WTC11 (cell line): ENCODE data around the gene RNF128. TPM values are rescaled to one million over a fixed set of nuclear protein-coding genes. Genes with fewer than 3 reads are reported as not detected.

Source experiments
- ATAC-seq: fragments of 200-7000 bp; cut with Tn5 transposase; 2 replicates; pipeline ENCODE4 v1.10.0; 2021; ENCODE audit warnings: mild to moderate bottlenecking, moderate library complexity
- CTCF ChIA-PET: fragments of 300-600 bp; sonication (Branson Sonifier 250); formaldehyde crosslinking; loops from one replicate; lab custom pipeline; 2021; ENCODE audit warnings: antibody characterized with exemption; lab: Charles Lee
- POLR2A ChIA-PET: fragments of 350-600 bp; sonication (Branson Sonifier 250); formaldehyde crosslinking; loops from one replicate; lab custom pipeline; 2021; ENCODE audit warnings: antibody characterized with exemption; lab: Charles Lee
- DNase-seq: peaks from one replicate; pipeline ENCODE4 v3.0.0; 2021; ENCODE audit warnings: low spot score
- H3K27ac Mint-ChIP-seq: 2 replicates; pipeline ENCODE4 v1.8.0; 2021; ENCODE audit warnings: mixed read lengths
- H3K27me3 Mint-ChIP-seq: 2 replicates; pipeline ENCODE4 v1.8.0; 2021; ENCODE audit warnings: low read depth, mild to moderate bottlenecking, moderate library complexity, mixed read lengths
- H3K36me3 Mint-ChIP-seq: 2 replicates; pipeline ENCODE4 v1.8.0; 2021; ENCODE audit warnings: mixed read lengths
- H3K4me1 Mint-ChIP-seq: 2 replicates; pipeline ENCODE4 v1.8.0; 2022; ENCODE audit warnings: mixed read lengths
- H3K4me3 Mint-ChIP-seq: 2 replicates; pipeline ENCODE4 v1.8.0; 2021; ENCODE audit warnings: mild to moderate bottlenecking, moderate library complexity, mixed read lengths
- H3K9me3 Mint-ChIP-seq: 2 replicates; pipeline ENCODE4 v1.8.0; 2021; ENCODE audit warnings: mixed read lengths
- CREB1 ChIP-seq: sonication (generic); formaldehyde crosslinking; IDR thresholded peaks from 2 replicates; pipeline ENCODE4 v1.8.0; 2023; ENCODE audit warnings: mild to moderate bottlenecking, missing genetic modification reagents
- E2F1 ChIP-seq: sonication (generic); formaldehyde crosslinking; IDR thresholded peaks from 2 replicates; pipeline ENCODE4 v1.8.0; 2022; ENCODE audit warnings: mild to moderate bottlenecking, missing genetic modification reagents
- FOXJ3 ChIP-seq: sonication (generic); formaldehyde crosslinking; IDR thresholded peaks from 2 replicates; pipeline ENCODE4 v1.9.0; 2021; ENCODE audit warnings: missing genetic modification reagents, mild to moderate bottlenecking, borderline replicate concordance
- IRF1 ChIP-seq: sonication (generic); formaldehyde crosslinking; IDR thresholded peaks from 2 replicates; pipeline ENCODE4 v1.8.0; 2023; ENCODE audit warnings: missing genetic modification reagents
- MAX ChIP-seq: sonication (generic); formaldehyde crosslinking; IDR thresholded peaks from 2 replicates; pipeline ENCODE4 v1.8.0; 2022; ENCODE audit warnings: mild to moderate bottlenecking, missing genetic modification reagents
- MLX ChIP-seq: sonication (generic); formaldehyde crosslinking; IDR thresholded peaks from 2 replicates; pipeline ENCODE4 v1.8.1; 2023; ENCODE audit warnings: mild to moderate bottlenecking, missing genetic modification reagents, moderate library complexity
- NFYB ChIP-seq: sonication (generic); formaldehyde crosslinking; conservative IDR thresholded peaks from 2 replicates; pipeline ENCODE4 v1.8.0; 2022; ENCODE audit warnings: low read depth, missing genetic modification reagents
- NR1H2 ChIP-seq: sonication (generic); formaldehyde crosslinking; IDR thresholded peaks from 2 replicates; pipeline ENCODE4 v1.9.0; 2021; ENCODE audit warnings: mild to moderate bottlenecking, moderate library complexity, missing genetic modification reagents
- NR2C2 ChIP-seq: sonication (generic); formaldehyde crosslinking; IDR thresholded peaks from 2 replicates; pipeline ENCODE4 v1.8.0; 2022; ENCODE audit warnings: mild to moderate bottlenecking, missing genetic modification reagents
- PRDM15 ChIP-seq: sonication (generic); formaldehyde crosslinking; IDR thresholded peaks from 2 replicates; pipeline ENCODE4 v1.8.0; 2022; ENCODE audit warnings: missing genetic modification reagents
- PREB ChIP-seq: sonication (generic); formaldehyde crosslinking; IDR thresholded peaks from 2 replicates; pipeline ENCODE4 v1.8.1; 2022; ENCODE audit warnings: mild to moderate bottlenecking, missing genetic modification reagents, moderate library complexity, borderline replicate concordance
- PRRX2 ChIP-seq: fragments of 250-450 bp; sonication (Bioruptor Pico); IDR thresholded peaks from 2 replicates; pipeline ENCODE4 v1.8.0; 2021; ENCODE audit warnings: mild to moderate bottlenecking
- SP1 ChIP-seq: sonication (generic); formaldehyde crosslinking; conservative IDR thresholded peaks from 2 replicates; pipeline ENCODE4 v1.8.1; 2022; ENCODE audit warnings: missing genetic modification reagents
- STAT6 ChIP-seq: sonication (generic); formaldehyde crosslinking; conservative IDR thresholded peaks from 2 replicates; pipeline ENCODE4 v1.8.1; 2023; ENCODE audit warnings: mild to moderate bottlenecking, low read depth, missing genetic modification reagents, moderate library complexity
- ZNF121 ChIP-seq: sonication (generic); formaldehyde crosslinking; IDR thresholded peaks from 2 replicates; pipeline ENCODE4 v1.8.0; 2023; ENCODE audit warnings: missing genetic modification reagents
- ZNF219 ChIP-seq: sonication (generic); formaldehyde crosslinking; IDR thresholded peaks from 2 replicates; pipeline ENCODE4 v1.8.0; 2023; ENCODE audit warnings: missing genetic modification reagents, mild to moderate bottlenecking, borderline replicate concordance
- ZNF281 ChIP-seq: sonication (generic); formaldehyde crosslinking; IDR thresholded peaks from 2 replicates; pipeline ENCODE4 v1.8.0; 2023; ENCODE audit warnings: mild to moderate bottlenecking, missing genetic modification reagents
- ZNF423 ChIP-seq: fragments of 250-450 bp; sonication (Bioruptor Pico); IDR thresholded peaks from 2 replicates; pipeline ENCODE4 v2.1.2; 2022; ENCODE audit warnings: mild to moderate bottlenecking, moderate library complexity
- ZNF425 ChIP-seq: fragments of 250-450 bp; sonication (Bioruptor Pico); conservative IDR thresholded peaks from 2 replicates; pipeline ENCODE4 v1.9.0; 2021; ENCODE audit warnings: mild to moderate bottlenecking
- ZSCAN18 ChIP-seq: fragments of 250-450 bp; sonication (Bioruptor Pico); IDR thresholded peaks from 2 replicates; pipeline ENCODE4 v2.1.2; 2022; ENCODE audit warnings: mild to moderate bottlenecking, moderate library complexity
- total RNA-seq: library from RNA; stranded (reverse); gene quantifications from 3 replicates; pipeline ENCODE4 v1.2.3, GENCODE V29; 2021

Gene RNF128
- total RNA-seq, 1 experiment from 2014 or later: 1.0 TPM

GRCh38 chrX:106680716-106681115 is 45.8 kb upstream of the RNF128 start (continued):
- TF ChIP-seq STAT6 (CRISPR knock-in tag): no peak
- no peak for TF ChIP-seq E2F1 (CRISPR knock-in tag)
- TF ChIP-seq ZSCAN18: no peak
- no peak for TF ChIP-seq CREB1 (CRISPR knock-in tag)
- no peak for TF ChIP-seq NR2C2
- no peak for TF ChIP-seq ZNF121
- TF ChIP-seq NFYB (CRISPR knock-in tag): no peak
- TF ChIP-seq IRF1 (CRISPR knock-in tag): no peak
- no peak for TF ChIP-seq ZNF219 (CRISPR knock-in tag)
- TF ChIP-seq ZNF281 (CRISPR knock-in tag): no peak

- no peak for ATAC-seq
- Mint-ChIP-seq H3K36me3 (no peaks in the 10 kb centered on the region), H3K4me3 (no peak overlapping the region), H3K27ac (no peak overlapping the region), H3K4me1 (no peaks in the 10 kb centered on the region), H3K27me3 (no peaks in the 10 kb centered on the region), H3K9me3 (peaks cover 6% of the 10 kb centered on the region; the same call in 1 of the 2 replicates)
- CTCF ChIA-PET: no interaction called here
- no peak for DNase-seq
- POLR2A ChIA-PET: no interaction called here
- no peak for TF ChIP-seq PRDM15 (CRISPR knock-in tag)
- TF ChIP-seq PREB (CRISPR knock-in tag): no peak
- TF ChIP-seq MAX: no peak
- TF ChIP-seq FOXJ3 (CRISPR knock-in tag): no peak
- TF ChIP-seq SP1 (CRISPR knock-in tag): no peak
- TF ChIP-seq ZNF423 (CRISPR knock-in tag): no peak
- TF ChIP-seq ZNF425 (CRISPR knock-in tag): no peak
- TF ChIP-seq NR1H2 (CRISPR knock-in tag): no peak
- TF ChIP-seq MLX: no peak
- TF ChIP-seq PRRX2 (CRISPR knock-in tag): no peak
These were observed 42.3 kb upstream of the RNF128 start for GRCh38 chrX:106684207-106684606.
